ENCODE data around the gene ROR2.

GRCh38 chr9:91782708-91783214 lies 167.3 kb downstream of the ROR2 start:
- TF ChIP-seq, protein P1, sequence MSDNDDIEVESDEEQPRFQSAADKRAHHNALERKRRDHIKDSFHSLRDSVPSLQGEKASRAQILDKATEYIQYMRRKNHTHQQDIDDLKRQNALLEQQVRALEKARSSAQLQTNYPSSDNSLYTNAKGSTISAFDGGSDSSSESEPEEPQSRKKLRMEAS (IDR thresholded peaks at IDR 0.05; ENCODE audit: insufficient read depth, insufficient read length): no peak
- TF ChIP-seq CTCF (IDR thresholded peaks at IDR 0.05; ENCODE audit: extremely low read depth in 1 of 2, insufficient read depth in 1 of 2, low read depth in 1 of 2, low read length in 2 of 2): no peak
- no peak for TF ChIP-seq JUN (IDR thresholded peaks at IDR 0.05; ENCODE audit: borderline replicate concordance, insufficient read depth, insufficient read length, low read depth)
- TF ChIP-seq POLR2A (IDR thresholded peaks at IDR 0.05; ENCODE audit: low read depth, low read length): no peak
- TF ChIP-seq POLR2AphosphoS5 (IDR thresholded peaks at IDR 0.05; ENCODE audit: insufficient read depth, low read depth, low read length): no peak
- no peak for TF ChIP-seq EZH2 (IDR thresholded peaks at IDR 0.05; ENCODE audit: borderline replicate concordance, low read depth, low read length, severe bottlenecking)
- TF ChIP-seq FOS (IDR thresholded peaks at IDR 0.05; ENCODE audit: borderline replicate concordance, insufficient read depth, low read length): no peak
- TF ChIP-seq MYC (IDR thresholded peaks at IDR 0.05; ENCODE audit: low read depth, low read length): no peak

Measured in endothelial cell of umbilical vein (primary cell).